GM21619 (cell line): ENCODE results near the gene NAA38.
A peak's percentile ranks its signal among the peaks of the same experiment; 100 is the strongest.
"Not testable (repeated sequence)": the region's sequence is repeated elsewhere in the genome, so short reads cannot be mapped to it uniquely, and the experiment has no call there.

Experiments used
- ATAC-seq: cut with Tn5 transposase; IDR thresholded peaks from one replicate; pipeline ENCODE4 v1.9.1; 2021; ENCODE audit not compliant: unreplicated experiment

The NAA38 gene

DNA sequence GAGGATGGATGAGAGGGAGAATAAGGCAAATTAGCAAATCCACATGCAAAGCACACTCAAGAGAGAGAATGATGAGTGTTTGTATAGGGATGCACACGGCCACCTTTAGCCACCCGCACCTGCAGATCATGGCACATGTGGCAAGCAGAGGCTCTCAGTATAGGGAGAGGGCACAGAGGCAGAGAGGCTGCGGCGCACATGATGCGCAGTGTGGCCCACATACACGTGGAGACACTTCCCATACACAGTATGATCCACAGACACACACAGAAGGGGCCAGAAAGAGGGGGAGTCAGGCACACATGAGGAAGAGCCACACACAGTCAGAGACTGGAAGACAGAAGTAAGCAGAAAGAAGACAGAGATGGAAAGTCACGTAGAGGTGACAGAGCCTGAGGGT, 24.7 kb upstream of the NAA38 start:
- ATAC-seq: no peak

DNA sequence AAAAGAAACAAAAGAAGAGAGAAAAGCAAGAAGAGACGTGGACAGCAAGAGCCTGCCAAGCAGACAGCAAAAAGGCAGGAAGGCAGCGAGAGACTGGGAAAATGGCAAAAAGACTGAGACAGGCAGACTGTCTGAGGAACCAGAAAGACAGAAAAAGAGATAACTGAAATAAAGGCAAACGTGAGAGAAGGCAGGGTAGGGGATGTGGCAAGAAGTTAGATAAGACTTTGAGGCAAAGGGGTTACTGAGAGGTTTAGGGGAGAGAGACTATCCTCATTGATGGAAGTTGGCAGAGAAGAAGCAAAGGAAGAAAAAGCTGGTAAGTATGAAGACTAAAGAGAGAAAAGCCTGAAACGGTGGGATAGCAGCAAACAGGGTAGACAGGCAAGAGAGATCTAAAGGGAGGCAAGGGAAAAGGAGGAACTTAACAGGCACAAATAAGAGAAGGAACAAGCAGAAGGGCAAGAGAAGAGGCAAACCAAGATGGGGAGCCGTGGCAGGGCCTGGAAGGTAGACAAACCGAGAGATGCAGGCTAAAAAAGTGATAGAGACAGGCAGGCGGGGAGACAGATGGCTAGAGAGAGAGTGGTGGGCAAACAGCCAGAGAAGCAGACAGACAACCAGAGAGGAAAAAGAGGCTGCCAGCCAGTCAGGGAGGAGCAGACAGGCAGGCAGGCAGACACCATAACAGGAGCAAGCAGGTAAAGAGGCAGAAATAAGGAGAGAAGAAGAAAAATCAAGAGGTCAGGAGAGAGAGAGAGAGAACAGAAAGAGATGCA, 24.1 kb upstream of the NAA38 start:
- ATAC-seq: no peak

DNA sequence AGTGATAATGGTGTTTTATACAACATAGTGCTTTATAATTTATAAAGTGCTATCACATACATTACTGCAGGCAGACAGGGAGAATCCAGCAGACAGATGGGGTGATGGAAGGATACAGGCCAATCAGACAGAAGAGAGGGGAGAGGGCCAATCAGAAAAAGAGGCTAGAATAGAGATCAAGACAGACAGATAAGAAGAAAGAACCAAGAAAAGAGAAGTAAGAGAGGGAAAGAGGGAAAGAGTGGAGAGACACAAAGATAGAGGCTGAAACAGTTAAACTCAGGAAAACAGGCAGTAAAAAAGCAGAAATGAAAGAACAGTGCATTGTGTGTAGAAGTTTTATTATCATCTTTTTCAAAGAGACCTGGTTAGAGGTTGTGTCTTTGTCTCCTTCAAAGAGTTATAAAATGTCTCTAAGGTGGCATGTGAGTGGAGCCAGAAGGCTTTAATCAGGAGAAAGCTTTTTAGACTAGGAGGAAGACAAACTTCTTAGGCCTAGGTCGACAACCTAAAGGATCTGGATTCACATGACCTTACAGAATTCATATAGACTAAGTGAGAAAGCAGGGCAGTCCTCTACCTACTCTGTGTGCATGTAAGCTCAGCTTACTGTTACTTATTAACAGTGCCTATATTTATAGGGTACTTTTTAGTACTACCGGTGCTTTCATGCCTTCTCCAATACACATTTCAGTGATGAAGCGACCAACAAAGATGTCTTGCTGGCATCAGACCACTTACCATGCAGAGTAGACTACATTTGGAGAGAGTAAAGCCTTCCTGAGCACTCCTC, 22.9 kb upstream of the NAA38 start:
- no peak for ATAC-seq

DNA sequence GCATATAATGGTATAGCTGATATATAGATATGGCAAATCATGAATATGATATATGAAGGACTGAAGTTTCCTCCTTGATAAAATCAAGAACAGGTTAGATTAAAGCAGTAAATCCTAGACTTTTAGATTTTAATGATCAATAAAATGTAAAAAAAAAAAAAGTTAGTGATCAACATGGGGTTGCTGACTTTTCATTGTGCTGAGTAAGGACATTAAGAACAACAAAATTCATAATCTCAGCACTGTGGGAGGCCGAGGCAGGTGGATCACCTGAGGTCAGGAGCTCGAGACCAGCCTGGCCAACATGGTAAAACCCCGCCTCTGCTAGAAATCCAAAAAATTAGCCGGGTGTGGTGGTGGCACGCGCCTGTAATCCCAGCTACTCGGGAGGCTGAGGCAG, 20.9 kb upstream of the NAA38 start:
- no peak for ATAC-seq

DNA sequence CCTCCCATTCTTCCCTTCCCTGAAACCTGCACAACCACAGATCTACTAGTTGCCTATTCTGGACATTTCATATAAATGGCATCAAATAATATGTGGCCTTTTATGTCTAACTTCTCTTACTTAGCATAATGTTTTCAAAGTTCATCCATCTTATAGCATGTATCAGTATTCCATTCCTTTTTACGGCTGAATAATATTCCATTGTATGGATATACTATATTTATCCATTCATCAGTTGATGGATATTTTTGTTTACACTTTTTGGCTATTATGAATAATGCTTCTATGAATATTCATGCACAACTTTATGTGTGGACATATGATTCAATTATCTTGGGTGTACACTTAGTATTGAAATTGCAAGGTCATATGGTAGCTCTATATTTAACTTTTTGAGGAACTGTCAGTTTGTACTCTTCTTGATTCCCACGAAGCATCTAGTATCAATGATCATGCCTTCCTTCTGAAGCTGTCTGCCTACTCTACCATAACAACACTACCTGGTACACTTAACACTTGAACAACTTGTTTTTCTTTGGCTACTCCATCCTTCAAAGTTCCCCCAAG, 18.5 kb upstream of the NAA38 start:
- no peak for ATAC-seq

DNA sequence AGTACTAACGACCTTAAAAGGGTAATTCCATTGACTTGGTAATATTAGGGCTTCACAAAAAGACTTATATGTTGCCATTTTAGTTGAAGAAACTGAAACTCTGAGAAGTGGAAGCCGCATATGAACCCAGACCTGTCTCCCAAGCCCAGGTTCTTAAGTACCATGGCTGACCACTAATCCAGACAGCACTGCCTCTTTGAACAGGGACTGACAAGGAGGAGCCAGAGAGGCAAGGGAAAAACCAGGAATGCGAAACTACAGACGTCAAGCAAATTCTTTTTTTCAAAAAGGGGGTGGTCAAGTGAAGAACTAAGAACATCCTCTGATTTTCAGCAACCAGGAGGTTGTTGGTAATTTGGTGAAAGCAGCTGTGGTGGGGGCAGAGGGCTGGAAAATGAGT, 15.7 kb upstream of the NAA38 start:
- ATAC-seq: no peak

DNA sequence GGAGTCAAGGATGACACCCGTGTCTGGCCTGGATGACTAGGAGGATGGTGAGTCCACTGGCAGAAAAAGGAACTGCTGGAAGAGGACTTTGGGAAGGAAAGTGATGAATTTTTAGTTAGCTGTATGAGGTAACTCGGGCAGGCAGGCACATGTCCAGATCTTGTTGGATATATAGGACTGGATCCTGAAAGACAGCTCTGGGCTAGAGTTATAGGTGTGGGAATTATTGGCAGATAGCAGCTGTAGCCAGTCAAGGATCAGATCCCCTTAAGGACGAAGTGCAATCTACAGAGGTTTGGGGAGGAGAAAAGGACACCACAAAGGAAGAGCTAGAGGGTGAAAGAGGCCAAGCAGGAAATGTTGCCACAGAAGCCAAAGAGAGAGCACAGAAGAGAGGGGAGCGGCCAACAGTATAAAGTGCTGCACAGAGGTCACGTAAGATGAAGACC, 10.5 kb upstream of the NAA38 start:
- ATAC-seq: no peak

DNA sequence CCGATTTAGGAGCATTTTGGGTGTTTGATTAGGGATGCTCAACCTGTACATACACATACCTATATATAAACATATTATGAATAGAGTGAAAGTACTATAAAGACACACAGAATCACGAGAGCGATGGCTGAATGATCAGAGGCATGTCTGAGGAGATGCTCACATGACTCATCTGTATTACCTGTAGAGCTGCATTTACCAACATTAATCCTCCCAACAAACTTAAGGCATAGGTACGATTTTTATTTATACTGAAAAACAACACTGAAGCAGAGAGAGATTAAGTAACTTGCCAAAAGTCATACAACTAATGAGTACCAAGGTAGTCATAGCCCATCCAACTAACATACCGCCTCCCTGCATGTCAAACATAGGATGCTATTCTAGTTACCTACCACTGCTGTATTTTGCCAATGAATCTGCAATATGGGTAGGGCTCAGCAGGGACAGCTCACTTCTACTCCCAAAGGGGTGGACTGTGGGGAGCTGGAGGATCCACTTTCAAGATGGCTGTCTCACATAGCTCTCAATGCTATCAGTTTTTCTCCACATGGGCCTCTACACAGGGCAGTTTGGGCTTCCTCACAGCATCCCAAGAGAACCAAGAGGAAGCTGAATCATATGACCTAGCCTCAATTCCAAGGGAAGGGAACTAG, 7.8 kb upstream of the NAA38 start:
- no peak for ATAC-seq

DNA sequence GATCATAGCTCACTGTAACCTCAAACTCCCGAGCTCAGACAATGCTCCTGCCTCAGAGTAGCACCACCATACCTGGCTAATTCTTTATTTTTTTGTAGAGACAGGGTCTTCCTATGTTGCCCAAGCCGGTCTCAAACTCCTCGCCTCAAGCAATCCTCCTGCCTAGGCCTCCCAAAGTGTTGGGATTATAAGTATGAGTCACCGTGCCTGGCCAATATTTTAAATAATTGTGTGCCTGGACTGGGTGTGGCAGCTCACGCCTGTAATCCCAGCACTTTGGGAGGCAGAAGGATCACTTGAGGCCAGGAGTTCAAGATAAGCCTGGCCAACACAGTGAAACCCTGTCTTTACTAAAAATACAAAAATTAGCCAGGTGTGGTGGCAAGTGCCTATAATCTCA, 7.0 kb upstream of the NAA38 start:
- ATAC-seq: not testable (repeated sequence)

DNA sequence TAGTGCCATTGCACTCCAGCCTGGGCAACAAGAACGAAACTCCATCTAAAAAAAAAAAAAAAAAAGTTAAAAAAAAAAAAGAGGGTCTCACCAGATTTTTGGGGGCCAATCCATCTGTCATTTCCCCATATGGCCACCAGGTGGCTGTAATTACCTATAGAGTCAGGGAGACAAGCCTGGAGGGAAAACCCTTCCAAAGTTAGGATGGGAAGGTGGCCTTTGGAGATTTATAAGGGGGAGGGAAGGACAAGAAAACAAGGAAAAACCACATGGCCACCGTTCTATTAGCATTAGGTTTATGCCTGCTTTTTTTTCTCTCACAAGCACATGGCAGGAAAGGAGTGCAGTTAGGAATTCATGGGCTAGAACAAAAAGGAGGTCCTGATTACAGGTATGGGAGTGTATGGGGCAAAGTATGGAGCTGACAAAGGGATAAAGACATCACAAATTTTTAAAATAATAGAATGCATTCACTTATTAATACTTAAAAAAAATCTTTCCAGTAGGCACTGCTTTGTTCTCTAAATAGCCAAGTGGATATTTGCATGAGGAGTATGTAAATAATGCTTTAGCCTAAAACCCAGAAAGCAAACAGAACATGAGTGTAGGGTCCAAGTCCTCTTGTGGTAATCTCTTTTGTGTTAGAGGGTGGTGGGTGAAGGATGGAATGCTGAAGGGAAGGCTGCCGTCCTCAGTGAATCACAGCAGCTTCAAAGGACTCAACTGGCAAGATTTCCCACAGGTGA, 5.5 kb upstream of the NAA38 start:
- no peak for ATAC-seq

DNA sequence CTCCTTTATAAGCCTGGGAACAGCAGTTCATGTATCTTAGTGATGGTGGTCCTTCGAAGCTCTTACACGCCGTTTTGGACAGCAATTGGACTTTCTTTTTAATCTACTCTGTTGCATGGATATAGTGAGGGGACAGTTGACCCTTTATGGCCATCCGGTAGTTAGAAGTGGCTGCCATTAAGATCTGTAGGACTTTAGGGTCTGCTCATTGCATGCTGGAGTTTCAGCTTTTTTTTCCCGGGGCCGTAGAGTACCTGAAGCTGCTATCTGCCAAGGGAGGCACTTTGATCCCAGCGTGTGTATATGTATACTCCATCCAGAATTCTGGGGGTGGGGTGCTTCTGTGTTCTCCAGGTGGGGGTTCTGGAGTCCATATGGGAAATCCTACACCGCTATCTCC, 1.7 kb upstream of the NAA38 start:
- no peak for ATAC-seq

DNA sequence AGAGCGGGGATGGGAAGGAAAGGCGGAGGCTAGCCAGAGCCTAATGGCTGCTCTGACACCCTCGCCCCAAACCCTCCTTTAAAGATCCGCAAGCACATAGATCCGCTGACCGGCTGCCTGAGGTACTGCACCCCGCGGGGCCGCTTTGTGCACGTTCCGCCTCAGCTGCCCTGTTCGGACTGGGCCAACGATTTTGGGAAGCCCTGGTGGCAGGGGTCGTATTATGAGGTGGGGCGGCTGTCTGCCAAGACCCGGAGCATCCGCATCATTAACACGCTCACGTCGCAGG, 1.1 kb upstream of the NAA38 start:
- ATAC-seq: no peak

DNA sequence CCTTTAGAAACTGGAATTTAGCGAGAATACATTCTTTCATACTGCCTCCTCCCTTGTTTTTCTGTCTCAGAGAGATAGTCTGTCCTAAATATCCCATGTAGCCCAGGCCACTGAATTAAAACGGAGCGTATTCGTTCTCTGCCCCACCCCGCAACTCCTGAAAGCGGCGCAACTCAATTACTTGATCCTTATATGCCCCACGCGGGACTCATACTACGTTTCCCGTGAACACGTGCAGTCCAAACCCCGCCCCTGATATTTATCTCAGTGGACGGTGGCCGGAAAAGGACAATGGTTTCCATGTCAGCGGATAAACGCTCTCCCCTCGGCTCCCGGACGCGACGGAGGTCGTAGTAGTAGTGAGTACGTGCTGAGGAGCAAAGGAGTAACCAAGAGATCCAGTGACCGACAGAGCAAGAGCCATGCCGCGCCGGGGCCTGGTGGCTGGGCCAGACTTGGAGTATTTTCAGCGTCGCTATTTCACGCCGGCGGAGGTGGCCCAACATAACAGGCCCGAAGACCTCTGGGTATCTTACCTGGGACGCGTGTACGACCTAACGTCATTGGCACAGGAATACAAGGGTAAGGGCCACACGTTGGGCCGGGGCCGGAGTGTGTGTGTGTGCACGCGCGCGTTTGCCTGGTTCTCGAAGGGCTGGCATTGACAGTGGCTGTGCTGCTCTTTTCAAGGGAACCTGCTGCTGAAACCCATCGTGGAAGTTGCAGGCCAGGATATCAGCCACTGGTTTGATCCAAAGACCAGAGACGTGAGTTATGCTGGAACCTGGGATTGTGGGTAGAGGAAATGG, 558 bp upstream of the NAA38 start, which contains the start of gene CYB5D1:
TSS of gene CYB5D1 (plus strand) at position 291 of the 809 bp plus-strand sequence. CDS start at position 423, 132 bp downstream.
- peak; percentile 29 for ATAC-seq

DNA sequence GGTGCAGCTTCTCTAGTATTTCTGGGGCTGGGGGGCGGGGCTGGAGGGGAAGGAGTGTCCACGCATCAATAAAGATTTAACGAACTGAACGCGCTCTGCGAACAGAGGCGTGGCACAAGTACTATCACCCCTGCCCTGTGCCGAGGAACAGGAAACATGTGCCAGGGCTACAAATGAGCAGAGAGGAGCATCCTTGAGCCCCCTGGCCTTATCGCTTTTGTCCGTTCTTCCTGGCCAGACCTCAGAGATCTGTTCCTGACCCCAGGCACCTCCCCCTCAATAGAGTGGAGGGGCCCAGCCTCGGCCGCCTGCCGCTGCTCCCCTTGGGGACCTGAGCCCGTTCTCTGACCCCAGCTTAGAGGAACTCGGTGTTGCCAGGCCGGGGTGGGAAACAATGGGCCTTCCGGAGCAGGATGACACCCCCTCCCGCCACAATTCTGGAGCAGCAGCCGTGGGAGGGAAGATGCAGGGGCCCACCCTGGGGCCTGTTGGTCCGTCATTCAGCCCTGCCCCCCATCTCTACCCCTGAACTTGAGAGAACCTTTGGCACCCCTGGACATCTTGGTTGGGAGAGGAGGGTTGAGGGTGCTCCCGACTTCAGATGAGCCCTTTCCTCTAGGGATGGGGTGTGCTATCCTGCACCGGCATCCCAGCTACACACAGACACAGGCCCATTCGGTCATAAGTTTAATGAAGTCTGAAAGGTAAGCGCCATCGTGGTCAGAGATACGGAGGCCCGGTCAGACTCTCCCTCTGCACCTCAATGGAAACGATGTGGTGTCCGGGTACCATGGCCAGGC, 1.1 kb downstream of the NAA38 start:
- ATAC-seq: no peak

DNA sequence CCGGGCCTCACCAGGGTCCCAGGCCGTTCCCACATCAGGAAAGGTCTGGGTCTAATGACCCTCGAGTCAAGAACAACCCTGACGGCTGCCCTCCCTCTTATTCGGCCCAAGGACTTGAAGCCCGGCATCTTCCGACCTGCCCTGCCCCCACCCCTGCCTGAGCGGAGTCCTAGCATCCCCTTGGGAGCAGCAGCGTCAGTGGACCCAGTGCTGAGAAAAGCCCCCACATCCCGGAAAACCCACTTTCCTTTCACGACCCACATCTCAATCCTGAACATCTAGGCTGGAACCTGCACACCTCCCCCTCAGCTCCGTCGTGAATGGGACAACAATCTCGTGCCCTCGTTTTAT, 1.7 kb downstream of the NAA38 start:
- no peak for ATAC-seq

DNA sequence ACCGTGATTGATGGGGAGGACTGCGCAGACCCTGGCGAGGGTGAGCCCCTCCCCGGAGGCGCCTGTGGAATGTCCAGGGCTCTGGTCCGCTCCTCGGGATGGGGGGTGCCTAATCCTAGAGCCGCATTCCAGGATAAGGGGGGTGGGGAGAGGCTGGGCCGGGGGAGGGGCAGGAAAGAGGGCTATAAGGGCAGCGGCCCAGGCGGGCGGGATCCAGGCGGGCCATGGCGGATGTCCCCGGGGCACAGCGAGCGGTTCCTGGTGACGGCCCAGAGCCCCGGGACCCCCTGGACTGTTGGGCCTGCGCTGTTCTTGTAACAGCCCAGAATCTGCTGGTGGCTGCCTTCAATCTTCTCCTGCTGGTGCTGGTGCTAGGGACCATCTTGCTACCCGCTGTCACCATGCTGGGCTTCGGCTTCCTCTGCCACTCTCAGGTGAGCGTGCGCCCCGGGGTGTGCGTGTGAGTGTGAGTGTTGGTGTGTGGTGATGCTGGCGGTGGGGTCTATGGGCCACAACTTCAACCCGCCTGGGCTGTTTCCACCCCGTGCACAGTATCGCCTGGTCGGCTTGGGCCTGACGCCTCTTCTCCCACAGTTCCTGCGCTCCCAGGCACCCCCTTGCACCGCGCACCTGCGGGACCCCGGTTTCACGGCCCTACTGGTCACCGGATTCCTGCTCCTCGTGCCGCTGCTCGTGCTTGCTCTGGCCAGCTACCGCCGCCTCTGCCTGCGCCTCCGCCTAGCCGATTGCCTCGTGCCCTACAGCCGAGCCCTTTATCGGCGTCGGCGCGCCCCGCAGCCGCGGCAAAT, 2.3 kb downstream of the NAA38 start, which contains the start of gene TMEM88:
TSS of gene TMEM88 (plus strand) at position 216 of the 809 bp plus-strand sequence. CDS start at position 225, 9 bp downstream.
- ATAC-seq: no peak

DNA sequence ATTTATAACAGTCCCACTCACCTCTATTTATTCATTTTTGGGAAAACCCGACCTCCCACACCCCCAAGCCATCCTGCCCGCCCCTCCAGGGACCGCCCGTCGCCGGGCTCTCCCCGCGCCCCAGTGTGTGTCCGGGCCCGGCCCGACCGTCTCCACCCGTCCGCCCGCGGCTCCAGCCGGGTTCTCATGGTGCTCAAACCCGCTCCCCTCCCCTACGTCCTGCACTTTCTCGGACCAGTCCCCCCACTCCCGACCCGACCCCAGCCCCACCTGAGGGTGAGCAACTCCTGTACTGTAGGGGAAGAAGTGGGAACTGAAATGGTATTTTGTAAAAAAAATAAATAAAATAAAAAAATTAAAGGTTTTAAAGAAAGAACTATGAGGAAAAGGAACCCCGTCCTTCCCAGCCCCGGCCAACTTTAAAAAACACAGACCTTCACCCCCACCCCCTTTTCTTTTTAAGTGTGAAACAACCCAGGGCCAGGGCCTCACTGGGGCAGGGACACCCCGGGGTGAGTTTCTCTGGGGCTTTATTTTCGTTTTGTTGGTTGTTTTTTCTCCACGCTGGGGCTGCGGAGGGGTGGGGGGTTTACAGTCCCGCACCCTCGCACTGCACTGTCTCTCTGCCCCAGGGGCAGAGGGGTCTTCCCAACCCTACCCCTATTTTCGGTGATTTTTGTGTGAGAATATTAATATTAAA, 3.1 kb downstream of the NAA38 start:
- no peak for ATAC-seq

DNA sequence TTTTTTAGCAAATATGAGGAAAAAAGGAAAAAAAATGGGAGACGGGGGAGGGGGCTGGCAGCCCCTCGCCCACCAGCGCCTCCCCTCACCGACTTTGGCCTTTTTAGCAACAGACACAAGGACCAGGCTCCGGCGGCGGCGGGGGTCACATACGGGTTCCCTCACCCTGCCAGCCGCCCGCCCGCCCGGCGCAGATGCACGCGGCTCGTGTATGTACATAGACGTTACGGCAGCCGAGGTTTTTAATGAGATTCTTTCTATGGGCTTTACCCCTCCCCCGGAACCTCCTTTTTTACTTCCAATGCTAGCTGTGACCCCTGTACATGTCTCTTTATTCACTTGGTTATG, 3.7 kb downstream of the NAA38 start:
- no peak for ATAC-seq
